Thyroid gland (tissue), 4 donors: ENCODE data around the gene LDLRAD3. TPM values are rescaled to one million over a fixed set of nuclear protein-coding genes. Genes with fewer than 3 reads are reported as not detected.

Source experiments
- DNase-seq, 2 donors: peaks; one replicate each; pipeline ENCODE4 v3.0.0-alpha.2; 2019
- H3K27ac ChIP-seq, 3 donors: fragments of 200-600 bp; sonication (generic); 1 replicate in 2 of 3; 2 replicates in 1 of 3; pipeline ENCODE4 v1.5.1; 2016 to 2019; ENCODE audit warnings: mild to moderate bottlenecking in 1 of 3, moderate library complexity in 1 of 3
- H3K27me3 ChIP-seq: fragments of 200-600 bp; sonication (generic); one replicate; pipeline ENCODE4 v1.5.1; 2019
- H3K36me3 ChIP-seq, 2 donors: fragments of 200-600 bp; sonication (generic); one replicate each; pipeline ENCODE4 v1.5.1; 2016 to 2019
- H3K4me1 ChIP-seq, 2 donors: fragments of 200-600 bp; sonication (generic); one replicate each; pipeline ENCODE4 v1.5.1; 2017 to 2019
- H3K4me3 ChIP-seq, 3 donors: fragments of 200-600 bp; sonication (generic); replicated peaks in 1 of 3; 1 replicate in 2 of 3; 2 replicates in 1 of 3; pipeline ENCODE4 v1.5.1; 2016; ENCODE audit warnings: mild to moderate bottlenecking in 1 of 3
- H3K9me3 ChIP-seq: fragments of 200-600 bp; sonication (generic); one replicate; pipeline ENCODE4 v1.5.1; 2017
- CTCF ChIP-seq, 6 experiments: fragments of 200-600 bp in 3 of 6; fragments of 450-650 bp in 3 of 6; sonication (generic) in 3 of 6; IDR thresholded peaks; one replicate each; pipeline ENCODE4 v1.5.1; 2016 to 2019; ENCODE audit warnings: antibody characterized with exemption in 6 of 6, mild to moderate bottlenecking in 2 of 6, inconsistent platforms in 1 of 6, moderate library complexity in 1 of 6
- POLR2A ChIP-seq, 2 donors: fragments of 450-650 bp; IDR thresholded peaks; one replicate each; pipeline ENCODE4 v1.6.1; 2017; ENCODE audit warnings: antibody characterized with exemption in 2 of 2, mild to moderate bottlenecking in 2 of 2, moderate library complexity in 1 of 2
- WGBS, 2 donors: methylation state at CpG; one replicate each; pipeline ENCODE4 v1.1.5; 2017; 5-methylcytosine and 5-hydroxymethylcytosine counted together
- intact Hi-C: fragments of 100-400 bp; cut with DNase I; formaldehyde crosslinking; loops from one replicate; pipeline ENCODE4 v1.15.1; 2023
- total RNA-seq, 4 donors: library from RNA; depleted of rRNA; stranded (reverse); fragments of >200 nt; gene quantifications; one replicate each; pipeline ENCODE4 v1.2.3, GENCODE V29; 2016

LDLRAD3 gene
- total RNA-seq, 4 donors from 2014 or later, result 3.6 to 9.3 (median 6.2) TPM

GRCh38 chr11:36238036-36238631 lies 294.3 kb downstream of the LDLRAD3 start:
- Histone ChIP-seq H3K4me1 (no peaks in the 10 kb centered on the region), H3K36me3 (no peaks in the 10 kb centered on the region), H3K27ac (no peak overlapping the region), H3K4me3 (no peak overlapping the region), H3K27me3 (no peaks in the 10 kb centered on the region), H3K9me3 (no peaks in the 10 kb centered on the region)
- no peak for TF ChIP-seq CTCF (IDR thresholded peaks at IDR 0.05)
- TF ChIP-seq POLR2A (IDR thresholded peaks at IDR 0.05), result no peak
- DNase-seq, result no peak
- intact Hi-C loops, result no loop called here

GRCh38 chr11:36238881-36239280 lies 295.0 kb downstream of the LDLRAD3 start:
- intact Hi-C loops, result no loop called here
- no peak overlapping the region for H3K4me3 ChIP-seq
- H3K9me3 ChIP-seq, result no peaks in the 10 kb centered on the region
- 89 to 94% methylated on average over 1 of the region's 1 CpG for WGBS, 2 donors
- no peaks in the 10 kb centered on the region for H3K36me3 ChIP-seq
- H3K27me3 ChIP-seq, result no peaks in the 10 kb centered on the region
- no peak for DNase-seq
- no peak overlapping the region for H3K27ac ChIP-seq
- TF ChIP-seq CTCF (IDR thresholded peaks at IDR 0.05) (no peak), POLR2A (IDR thresholded peaks at IDR 0.05) (no peak)
- H3K4me1 ChIP-seq, result no peaks in the 10 kb centered on the region

DNA sequence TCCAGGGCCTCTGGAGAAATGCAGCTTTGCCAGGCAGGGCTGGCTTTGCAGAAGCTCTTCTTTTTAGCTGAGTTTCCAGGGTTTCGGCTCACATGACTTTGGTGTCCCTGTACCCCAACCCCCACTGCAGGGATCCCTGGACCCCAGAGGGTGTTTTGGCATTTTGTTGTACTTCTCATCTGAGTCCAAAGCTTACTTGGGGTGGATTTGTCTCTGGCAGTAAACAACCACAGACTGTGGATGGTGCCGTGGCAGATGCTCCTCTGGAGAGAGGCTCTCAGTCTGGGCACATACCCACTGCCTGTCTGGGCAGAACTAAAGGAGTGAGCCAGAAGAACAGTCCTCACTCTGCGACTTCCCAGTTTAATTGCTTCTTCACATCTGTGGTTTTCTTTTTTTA lies 295.8 kb downstream of the LDLRAD3 start:
- no peaks in the 10 kb centered on the region for H3K9me3 ChIP-seq
- intact Hi-C loops, result no loop called here
- no peak overlapping the region for H3K4me3 ChIP-seq
- TF ChIP-seq POLR2A (IDR thresholded peaks at IDR 0.05) (no peak), CTCF (IDR thresholded peaks at IDR 0.05) (no peak)
- no peaks in the 10 kb centered on the region for H3K36me3 ChIP-seq
- WGBS, 2 donors, result 92 to 97% methylated on average over 3 of the region's 3 CpGs
- H3K27me3 ChIP-seq, result no peaks in the 10 kb centered on the region
- H3K4me1 ChIP-seq, result no peaks in the 10 kb centered on the region
- H3K27ac ChIP-seq, result no peak overlapping the region
- DNase-seq, result no peak

GRCh38 chr11:36240173-36240572 lies 296.3 kb downstream of the LDLRAD3 start:
- no peak for DNase-seq
- no peaks in the 10 kb centered on the region for H3K4me1 ChIP-seq
- no peaks in the 10 kb centered on the region for H3K27me3 ChIP-seq
- intact Hi-C loops, result no loop called here
- WGBS, 2 donors, result 75 to 82% methylated on average over 4 of the region's 4 CpGs
- no peaks in the 10 kb centered on the region for H3K9me3 ChIP-seq
- H3K4me3 ChIP-seq, result no peak overlapping the region
- TF ChIP-seq POLR2A (IDR thresholded peaks at IDR 0.05) (no peak), CTCF (IDR thresholded peaks at IDR 0.05) (no peak)
- no peak overlapping the region for H3K27ac ChIP-seq
- H3K36me3 ChIP-seq, result no peaks in the 10 kb centered on the region

DNA sequence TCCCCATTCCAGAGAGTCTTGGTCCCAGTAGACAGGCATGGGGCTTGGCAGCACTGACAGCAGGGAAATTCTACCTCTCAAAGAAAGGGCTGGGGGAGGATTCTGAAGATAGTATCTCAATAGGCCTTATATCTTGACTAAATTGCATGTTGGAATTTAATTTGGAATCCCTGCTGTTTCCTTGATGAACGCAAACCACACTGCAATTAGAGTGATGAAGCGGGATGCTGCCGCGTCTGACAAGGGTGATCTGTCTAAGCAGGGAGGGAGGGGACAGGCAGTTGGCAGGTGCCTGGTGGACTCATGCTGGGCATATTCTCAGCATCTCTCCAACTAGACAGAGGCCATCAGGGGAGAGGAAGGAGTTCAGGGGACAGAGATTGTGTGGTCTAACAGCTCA lies 296.9 kb downstream of the LDLRAD3 start:
- H3K27me3 ChIP-seq, result no peaks in the 10 kb centered on the region
- H3K9me3 ChIP-seq, result no peaks in the 10 kb centered on the region
- 93 to 94% methylated on average over 4 of the region's 4 CpGs for WGBS, 2 donors
- TF ChIP-seq CTCF (IDR thresholded peaks at IDR 0.05), result no peak
- no peak overlapping the region for H3K27ac ChIP-seq
- no peaks in the 10 kb centered on the region for H3K4me1 ChIP-seq
- no peaks in the 10 kb centered on the region for H3K36me3 ChIP-seq
- intact Hi-C loops, result no loop called here
- no peak overlapping the region for H3K4me3 ChIP-seq
- no peak for DNase-seq
